D721Med (cell line): ENCODE data around the gene MAFG.

Experiments
- DNase-seq: peaks from one replicate; pipeline ENCODE4 v3.0.0; 2011; ENCODE audit warnings: low spot score; ENCODE audit not compliant: insufficient read length
- FAIRE-seq: peaks from 2 replicates; lab custom pipeline; 2011; peaks lifted over from hg19 to GRCh38; lab: Jason Lieb, UNC
- TF ChIP-seq, protein P1 (sequence below): IDR thresholded peaks from 2 replicates; pipeline ENCODE4 v1.5.1; 2012; ENCODE audit warnings: mild to moderate bottlenecking, control low read depth; ENCODE audit not compliant: insufficient read depth; ENCODE audit errors: missing control alignments

MAFG gene

DNA sequence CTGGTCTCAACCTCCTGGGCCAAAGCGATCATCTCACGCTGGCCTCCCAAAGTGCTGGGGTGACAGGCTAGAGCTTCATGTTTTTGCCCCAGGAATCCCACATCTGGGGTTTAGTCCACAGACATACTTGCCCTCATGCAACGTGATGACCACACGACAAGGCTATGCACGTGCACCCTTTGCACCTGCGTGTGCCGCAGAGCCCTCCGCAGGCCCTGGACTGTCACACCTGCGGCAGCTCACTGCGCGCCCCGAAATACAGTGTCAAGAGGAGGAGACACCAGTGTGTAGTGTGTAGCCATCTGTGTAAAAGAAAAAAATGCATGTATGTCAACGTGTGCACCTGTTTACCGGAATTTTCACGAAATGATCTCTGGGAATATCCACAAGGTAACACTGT lies 23.0 kb upstream of the MAFG start:
- TF ChIP-seq, protein P1, sequence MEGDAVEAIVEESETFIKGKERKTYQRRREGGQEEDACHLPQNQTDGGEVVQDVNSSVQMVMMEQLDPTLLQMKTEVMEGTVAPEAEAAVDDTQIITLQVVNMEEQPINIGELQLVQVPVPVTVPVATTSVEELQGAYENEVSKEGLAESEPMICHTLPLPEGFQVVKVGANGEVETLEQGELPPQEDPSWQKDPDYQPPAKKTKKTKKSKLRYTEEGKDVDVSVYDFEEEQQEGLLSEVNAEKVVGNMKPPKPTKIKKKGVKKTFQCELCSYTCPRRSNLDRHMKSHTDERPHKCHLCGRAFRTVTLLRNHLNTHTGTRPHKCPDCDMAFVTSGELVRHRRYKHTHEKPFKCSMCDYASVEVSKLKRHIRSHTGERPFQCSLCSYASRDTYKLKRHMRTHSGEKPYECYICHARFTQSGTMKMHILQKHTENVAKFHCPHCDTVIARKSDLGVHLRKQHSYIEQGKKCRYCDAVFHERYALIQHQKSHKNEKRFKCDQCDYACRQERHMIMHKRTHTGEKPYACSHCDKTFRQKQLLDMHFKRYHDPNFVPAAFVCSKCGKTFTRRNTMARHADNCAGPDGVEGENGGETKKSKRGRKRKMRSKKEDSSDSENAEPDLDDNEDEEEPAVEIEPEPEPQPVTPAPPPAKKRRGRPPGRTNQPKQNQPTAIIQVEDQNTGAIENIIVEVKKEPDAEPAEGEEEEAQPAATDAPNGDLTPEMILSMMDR = no peak
- no peak for FAIRE-seq
- no peak for DNase-seq

DNA sequence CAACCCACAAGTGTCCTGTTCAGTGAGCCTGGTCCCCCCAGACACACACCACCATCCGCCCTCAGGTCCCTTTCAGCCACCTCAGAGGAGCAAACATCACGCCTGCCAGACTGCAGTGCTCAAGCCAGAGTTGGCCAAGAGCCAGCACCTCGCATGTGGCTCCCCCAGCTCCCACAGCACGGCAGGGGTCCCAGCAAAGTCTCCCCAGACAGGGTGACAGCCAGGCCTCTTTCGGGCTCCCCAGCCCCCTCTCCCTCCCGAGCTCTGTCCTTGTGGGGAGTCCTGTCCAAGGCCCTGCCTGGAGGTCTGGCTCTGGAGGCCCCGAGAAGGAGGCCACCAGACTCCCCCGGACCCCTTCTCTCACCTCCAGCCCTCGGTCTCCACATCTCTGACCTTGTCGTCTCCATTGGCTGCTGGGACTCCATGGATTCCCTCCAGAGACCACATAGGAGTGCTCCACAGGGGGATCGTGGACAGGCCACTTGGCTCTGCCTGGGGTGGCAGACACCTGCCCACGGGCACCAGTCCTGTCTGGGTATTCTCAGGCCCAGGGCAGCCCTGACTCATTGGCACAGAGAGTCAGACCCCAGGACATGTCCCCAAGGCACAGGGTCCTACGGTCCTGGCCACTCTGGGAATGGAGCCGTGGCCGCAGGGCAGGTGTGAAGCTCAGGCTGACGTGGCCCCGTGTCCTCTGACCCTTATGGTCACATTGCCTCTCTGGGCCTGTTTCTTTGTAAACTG lies 21.3 kb upstream of the MAFG start:
- DNase-seq (no peak), FAIRE-seq (no peak)
- TF ChIP-seq, protein P1 = no peak

DNA sequence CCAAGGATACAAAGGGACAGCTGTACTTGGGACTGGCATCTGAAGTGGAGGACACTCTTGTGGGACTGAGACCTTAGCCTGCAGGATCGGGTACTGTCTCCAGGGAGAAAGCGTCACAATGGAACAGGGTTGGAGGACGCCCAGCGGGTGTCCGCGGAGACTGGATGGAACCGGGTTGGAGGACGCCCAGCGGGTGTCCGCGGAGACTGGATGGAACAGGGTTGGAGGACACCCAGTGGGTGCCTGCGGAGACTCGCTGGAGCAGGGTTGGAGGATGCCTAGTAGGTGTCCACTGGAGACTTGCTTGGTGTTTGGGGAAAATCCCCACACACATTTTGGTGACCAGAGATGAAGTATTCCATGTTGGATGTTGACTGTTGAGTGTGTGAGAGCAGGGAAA lies 19.7 kb upstream of the MAFG start, which contains the start of gene MYADML2:
Gene MYADML2 (minus strand): TSS at position 45 of the 400 bp plus-strand sequence. CDS start 5,492 bp downstream, outside the sequence.
- TF ChIP-seq, protein P1 = no peak
- DNase-seq = no peak
- FAIRE-seq = no peak

DNA sequence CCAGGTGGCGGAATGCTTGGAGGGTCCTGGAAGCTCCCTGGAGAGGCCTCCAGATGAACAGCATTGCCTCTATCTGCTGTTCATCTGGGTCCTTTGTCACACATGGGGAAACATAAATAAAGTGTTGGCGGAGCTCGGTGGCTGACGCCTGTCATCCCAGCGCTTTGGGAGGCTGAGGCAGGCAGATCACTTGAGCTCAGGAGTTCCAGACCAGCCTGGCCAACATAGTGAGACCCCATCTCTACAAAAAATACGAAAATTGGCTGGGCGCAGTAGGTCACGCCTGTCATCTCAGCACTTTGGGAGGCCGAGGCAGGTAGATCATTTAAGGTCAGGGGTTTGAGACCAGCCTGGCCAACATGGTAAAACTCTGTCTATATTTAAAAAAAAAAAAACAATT lies 17.3 kb upstream of the MAFG start:
- FAIRE-seq (no peak), DNase-seq (no peak)
- TF ChIP-seq, protein P1 = no peak

DNA sequence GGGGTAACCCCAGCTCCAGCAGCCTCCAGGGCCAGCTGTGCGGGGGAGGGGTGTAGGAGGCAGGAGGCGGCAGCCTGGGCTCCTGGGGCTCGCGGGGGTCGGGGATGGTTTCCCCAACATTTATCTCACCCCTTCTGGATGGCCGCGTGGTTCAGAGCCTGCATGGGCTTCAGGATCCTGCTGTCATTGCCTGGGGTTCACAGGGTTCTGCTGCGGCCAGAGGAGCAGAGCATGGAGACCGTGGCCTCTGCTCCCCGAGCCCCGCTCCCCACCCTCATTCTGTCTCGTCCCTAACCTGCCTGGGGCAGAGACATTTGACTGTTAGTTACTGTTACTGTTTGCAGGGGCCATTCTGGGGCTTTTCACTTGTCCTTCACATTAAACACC lies 14.6 kb upstream of the MAFG start:
- FAIRE-seq (no peak), DNase-seq (no peak)
- TF ChIP-seq, protein P1 = no peak

DNA sequence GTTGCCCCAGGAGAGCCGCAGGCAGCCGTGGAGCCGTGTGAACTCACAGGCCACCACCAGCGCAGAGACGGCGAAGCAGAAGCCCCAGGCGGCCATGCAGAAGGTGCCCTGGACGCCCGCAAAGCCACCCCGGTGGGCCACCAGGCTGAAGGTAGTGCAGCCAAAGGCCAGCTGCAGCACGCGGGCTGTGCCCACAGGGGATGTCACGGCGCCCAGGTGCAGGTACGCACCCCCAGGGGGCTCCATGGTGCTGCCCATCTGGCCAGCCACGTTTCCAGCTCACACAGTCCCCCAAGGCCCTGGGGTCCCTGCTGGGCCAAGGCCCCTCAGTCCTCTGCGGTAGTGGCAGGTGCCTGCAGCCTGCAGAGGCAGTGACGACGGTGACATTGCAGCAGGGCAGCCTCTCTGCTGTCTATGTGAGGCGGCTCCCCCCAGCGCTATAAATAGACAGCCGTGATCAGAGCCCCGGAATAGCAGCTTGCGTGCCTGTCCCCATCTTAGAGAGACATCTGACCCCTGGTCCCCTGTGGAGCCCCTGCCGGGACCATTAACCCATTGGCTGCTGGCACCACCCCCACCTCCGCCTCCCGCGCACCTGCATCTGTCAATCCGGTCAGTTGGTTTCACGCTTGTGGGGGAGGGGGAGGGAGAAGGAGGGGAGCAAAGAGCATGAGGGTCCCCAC lies 14.1 kb upstream of the MAFG start:
- no peak for FAIRE-seq
- TF ChIP-seq, protein P1 = no peak
- no peak for DNase-seq
